ENCODE results near the gene CYP4F8. TPM values are rescaled to one million over a fixed set of nuclear protein-coding genes. Genes with fewer than 3 reads are reported as not detected.

Gene CYP4F8
- total RNA-seq, 1 experiment from 2014 or later, result not detected

- H4K91ac ChIP-seq (ENCODE audit: insufficient read length, low read depth, low read length), result no peak overlapping the region
- Mint-ChIP-seq H3K9me3 (peaks cover 94 to 96% of the 10 kb centered on the region in 2 experiments), H3K4me3 (no peak overlapping the region), H3K27me3 (ENCODE audit: low read depth) (no peaks in the 10 kb centered on the region; the same call in 1 of the 2 replicates), H3K36me3 (ENCODE audit: insufficient read depth in 1 of 3, low read depth in 3 of 3) (peaks cover 4 to 42% (median 13%) of the 10 kb centered on the region in 3 experiments; a peak in 6 of 7 replicates), H3K27ac (no peak overlapping the region), H3K4me1 (no peaks in the 10 kb centered on the region)
- no peak overlapping the region for H2BK20ac ChIP-seq (ENCODE audit: low read depth, low read length, poor library complexity, severe bottlenecking)
- no peak overlapping the region for H2BK5ac ChIP-seq (ENCODE audit: insufficient read length, low read length)
- no CpG with 5 or more reads among the region's 8 CpGs for WGBS (ENCODE audit: extremely low coverage, insufficient read length, low lambda C conversion rate)
- H3K56ac ChIP-seq (ENCODE audit: insufficient read length, low read depth, low read length), result no peak overlapping the region
- H4K8ac ChIP-seq (replicated peaks; ENCODE audit: insufficient read length, low read depth, low read length), result no peak overlapping the region
- TF ChIP-seq CTCF (conservative IDR thresholded peaks at IDR 0.05), result no peak
- H3K4ac ChIP-seq (ENCODE audit: low read depth, low read length), result no peak overlapping the region
- H4K5ac ChIP-seq (ENCODE audit: insufficient read length, low read depth, low read length), result no peak overlapping the region
- DNase-seq, result no peak
- no peaks in the 10 kb centered on the region for H3K79me1 ChIP-seq (ENCODE audit: insufficient read depth, low read depth, low read length, poor library complexity, severe bottlenecking)
- no peak overlapping the region for H3K14ac ChIP-seq (ENCODE audit: insufficient read depth, low read length)
- H3K18ac ChIP-seq (ENCODE audit: insufficient read length, low read depth, low read length), result no peak overlapping the region
- no peak overlapping the region for H2BK15ac ChIP-seq (ENCODE audit: low read depth, low read length)
- H3K23me2 ChIP-seq (ENCODE audit: insufficient read length, low read depth, low read length, poor library complexity, severe bottlenecking), result no peaks in the 10 kb centered on the region
- H3K27me3 ChIP-seq (ENCODE audit: insufficient read depth, low read length), result no peaks in the 10 kb centered on the region
- H3K79me2 ChIP-seq (ENCODE audit: insufficient read depth, low read length), result no peaks in the 10 kb centered on the region
- H3K27ac ChIP-seq (ENCODE audit: insufficient read length, low read depth, low read length), result no peak overlapping the region
- H3K23ac ChIP-seq (ENCODE audit: insufficient read length, low read depth, low read length), result no peak overlapping the region
- no peak overlapping the region for H3K4me2 ChIP-seq (ENCODE audit: insufficient read depth, insufficient read length, low read length)
- no peak overlapping the region for H2AFZ ChIP-seq (ENCODE audit: low read length)
- no peak overlapping the region for H2AK5ac ChIP-seq (ENCODE audit: insufficient read length, low read length)
- no peak overlapping the region for H3K9ac ChIP-seq (ENCODE audit: extremely low read depth, insufficient read length, low read length)
- H3K9me3 ChIP-seq (ENCODE audit: control insufficient read depth, low read depth, low read length), result peaks cover 86% of the 10 kb centered on the region
- H4K20me1 ChIP-seq (ENCODE audit: control insufficient read depth, insufficient read depth, insufficient read length), result no peaks in the 10 kb centered on the region
- H2BK120ac ChIP-seq (ENCODE audit: low read depth, low read length, poor library complexity, severe bottlenecking), result no peak overlapping the region
- no peak overlapping the region for H2BK12ac ChIP-seq (ENCODE audit: insufficient read length, low read depth, low read length)
- no peak overlapping the region for H3T11ph ChIP-seq (ENCODE audit: low read length)
- no peaks in the 10 kb centered on the region for H3K4me1 ChIP-seq (ENCODE audit: insufficient read depth, low read length)
Measured at GRCh38 chr19:15652559-15653278, 37.7 kb downstream of the CYP4F8 start.

All from H9 (cell line).